ENCODE data around the gene SPG21.

SPG21 gene

DNA sequence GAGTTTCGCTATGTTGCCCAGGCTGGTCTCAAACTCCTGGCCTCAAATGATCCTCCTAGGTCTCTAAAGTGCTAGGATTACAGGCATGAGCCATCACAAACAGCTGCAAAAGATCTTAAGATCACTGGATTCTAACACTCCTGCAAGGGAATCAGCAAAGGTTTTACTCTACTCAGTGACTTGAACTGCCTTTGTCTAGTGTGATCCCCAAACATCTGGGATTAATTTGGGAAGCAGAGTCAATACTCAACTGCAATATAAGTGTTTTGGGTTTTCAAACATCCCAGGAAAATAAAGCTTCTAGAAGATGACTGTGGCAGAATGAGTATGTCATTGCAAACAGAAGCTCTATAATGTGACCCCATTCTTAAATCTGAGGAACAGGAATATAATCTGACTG lies 7.2 kb downstream of the SPG21 start:
- H3K4me3 ChIP-seq (ENCODE audit: low read depth, low read length), result no peak overlapping the region
- in situ Hi-C loops (cut with HindIII; ENCODE audit: low sequenced_read_pairs), result no loop called here
- TF ChIP-seq, protein P1, sequence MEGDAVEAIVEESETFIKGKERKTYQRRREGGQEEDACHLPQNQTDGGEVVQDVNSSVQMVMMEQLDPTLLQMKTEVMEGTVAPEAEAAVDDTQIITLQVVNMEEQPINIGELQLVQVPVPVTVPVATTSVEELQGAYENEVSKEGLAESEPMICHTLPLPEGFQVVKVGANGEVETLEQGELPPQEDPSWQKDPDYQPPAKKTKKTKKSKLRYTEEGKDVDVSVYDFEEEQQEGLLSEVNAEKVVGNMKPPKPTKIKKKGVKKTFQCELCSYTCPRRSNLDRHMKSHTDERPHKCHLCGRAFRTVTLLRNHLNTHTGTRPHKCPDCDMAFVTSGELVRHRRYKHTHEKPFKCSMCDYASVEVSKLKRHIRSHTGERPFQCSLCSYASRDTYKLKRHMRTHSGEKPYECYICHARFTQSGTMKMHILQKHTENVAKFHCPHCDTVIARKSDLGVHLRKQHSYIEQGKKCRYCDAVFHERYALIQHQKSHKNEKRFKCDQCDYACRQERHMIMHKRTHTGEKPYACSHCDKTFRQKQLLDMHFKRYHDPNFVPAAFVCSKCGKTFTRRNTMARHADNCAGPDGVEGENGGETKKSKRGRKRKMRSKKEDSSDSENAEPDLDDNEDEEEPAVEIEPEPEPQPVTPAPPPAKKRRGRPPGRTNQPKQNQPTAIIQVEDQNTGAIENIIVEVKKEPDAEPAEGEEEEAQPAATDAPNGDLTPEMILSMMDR (IDR thresholded peaks at IDR 0.05; ENCODE audit: low read depth, low read length), result no peak
- DNase-seq (ENCODE audit: low read depth, low spot score), result no peak

DNA sequence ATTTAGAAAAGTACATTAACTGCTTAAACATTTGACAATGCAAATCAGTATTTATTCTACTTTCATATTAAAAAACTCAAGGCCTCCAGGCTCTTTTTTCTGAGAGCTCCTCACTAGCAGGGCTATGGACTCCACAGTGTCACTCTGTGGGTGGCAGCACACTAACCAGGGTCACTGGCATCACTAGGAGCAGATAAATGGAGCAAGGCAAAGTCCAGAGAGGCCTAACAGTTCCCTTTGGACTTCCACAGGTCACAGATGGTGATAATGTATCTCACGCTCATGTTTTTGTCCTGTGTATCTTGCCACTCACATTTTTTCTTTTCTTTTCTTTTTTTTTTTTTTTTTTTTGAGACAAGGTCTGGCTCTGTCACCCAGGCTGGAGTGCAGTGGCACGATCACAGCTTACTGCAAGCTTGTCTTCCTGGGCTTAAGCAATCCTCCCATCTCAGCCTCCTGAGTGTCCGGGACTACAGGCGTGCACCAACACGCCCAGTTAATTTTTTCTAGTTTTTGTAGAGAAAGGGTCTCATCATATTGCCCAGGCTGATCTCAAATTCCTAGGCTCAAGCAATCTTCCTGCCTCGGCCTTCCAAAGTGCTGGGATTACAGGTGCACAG lies 7.8 kb downstream of the SPG21 start:
- DNase-seq (ENCODE audit: low read depth, low spot score), result no peak
- in situ Hi-C loops (cut with HindIII; ENCODE audit: low sequenced_read_pairs), result no loop called here
- TF ChIP-seq, protein P1 (IDR thresholded peaks at IDR 0.05; ENCODE audit: low read depth, low read length), result no peak
- no peak overlapping the region for H3K4me3 ChIP-seq (ENCODE audit: low read depth, low read length)

DNA sequence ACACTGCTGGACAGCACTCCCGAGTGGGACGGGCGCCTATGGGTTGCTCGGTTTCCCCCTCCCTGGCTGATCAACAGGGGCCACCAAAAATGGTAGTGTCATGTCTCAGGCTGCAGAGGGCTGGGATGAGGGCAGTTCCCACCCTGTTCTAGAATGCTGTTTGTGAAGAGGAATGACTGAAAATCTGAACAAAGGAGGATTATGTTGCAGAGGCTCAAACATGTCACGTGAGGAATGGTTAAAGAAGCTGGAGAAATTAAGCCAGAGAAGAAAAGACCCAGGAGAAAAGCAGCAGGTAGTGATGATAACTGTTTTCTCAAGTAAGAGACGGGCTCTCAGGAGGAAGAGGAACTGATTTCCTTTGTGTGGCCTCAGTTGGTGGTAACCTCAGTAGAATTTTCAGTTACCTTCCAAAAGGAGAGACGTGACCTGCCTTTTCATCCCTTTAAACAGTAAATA lies 10.4 kb downstream of the SPG21 start:
- H3K4me3 ChIP-seq (ENCODE audit: low read depth, low read length), result no peak overlapping the region
- TF ChIP-seq, protein P1 (IDR thresholded peaks at IDR 0.05; ENCODE audit: low read depth, low read length), result no peak
- DNase-seq (ENCODE audit: low read depth, low spot score), result no peak
- in situ Hi-C loops (cut with HindIII; ENCODE audit: low sequenced_read_pairs), result no loop called here

DNA sequence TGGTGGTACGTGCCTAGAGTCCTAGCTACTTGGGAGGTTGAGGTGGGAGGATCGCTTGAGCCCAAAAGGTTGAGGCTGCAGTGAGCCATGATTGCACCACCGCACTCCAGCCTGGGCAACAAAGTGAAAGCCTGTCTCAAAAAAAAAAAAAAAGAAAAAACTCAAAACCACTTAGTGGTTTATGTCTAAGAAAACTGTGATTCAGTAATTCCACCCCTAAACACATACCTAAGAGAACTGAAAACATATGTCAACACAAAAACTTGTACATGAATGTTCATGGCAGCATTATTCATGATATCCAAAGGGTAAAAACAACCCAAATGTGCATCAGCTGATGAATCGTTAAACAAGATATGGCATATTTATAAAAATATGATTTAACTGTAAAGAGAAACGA lies 14.3 kb downstream of the SPG21 start:
- TF ChIP-seq, protein P1 (IDR thresholded peaks at IDR 0.05; ENCODE audit: low read depth, low read length), result no peak
- DNase-seq (ENCODE audit: low read depth, low spot score), result no peak
- H3K4me3 ChIP-seq (ENCODE audit: low read depth, low read length), result no peak overlapping the region
- in situ Hi-C loops (cut with HindIII; ENCODE audit: low sequenced_read_pairs), result no loop called here

DNA sequence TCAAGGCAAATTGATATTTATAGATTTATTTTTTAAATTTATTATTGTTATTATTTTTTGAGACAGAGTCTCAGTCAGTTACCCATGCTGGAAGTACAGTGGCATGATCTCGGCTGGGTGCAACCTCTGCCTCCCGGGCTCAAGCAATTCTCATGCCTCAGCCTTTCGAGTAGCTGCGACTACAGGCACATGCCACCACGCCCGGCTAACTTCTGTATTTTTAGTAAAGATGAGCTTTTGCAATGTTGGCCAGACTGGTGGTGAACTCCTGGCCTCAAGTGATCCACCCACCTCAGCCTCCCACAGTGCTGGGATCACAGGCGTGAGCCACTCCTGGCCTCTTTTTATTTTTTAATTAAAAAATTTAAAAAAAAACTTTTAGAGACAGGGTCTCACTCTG lies 19.0 kb downstream of the SPG21 start:
- no peak for DNase-seq (ENCODE audit: low read depth, low spot score)
- in situ Hi-C loops (cut with HindIII; ENCODE audit: low sequenced_read_pairs), result no loop called here
- no peak overlapping the region for H3K4me3 ChIP-seq (ENCODE audit: low read depth, low read length)
- TF ChIP-seq, protein P1 (IDR thresholded peaks at IDR 0.05; ENCODE audit: low read depth, low read length), result no peak

DNA sequence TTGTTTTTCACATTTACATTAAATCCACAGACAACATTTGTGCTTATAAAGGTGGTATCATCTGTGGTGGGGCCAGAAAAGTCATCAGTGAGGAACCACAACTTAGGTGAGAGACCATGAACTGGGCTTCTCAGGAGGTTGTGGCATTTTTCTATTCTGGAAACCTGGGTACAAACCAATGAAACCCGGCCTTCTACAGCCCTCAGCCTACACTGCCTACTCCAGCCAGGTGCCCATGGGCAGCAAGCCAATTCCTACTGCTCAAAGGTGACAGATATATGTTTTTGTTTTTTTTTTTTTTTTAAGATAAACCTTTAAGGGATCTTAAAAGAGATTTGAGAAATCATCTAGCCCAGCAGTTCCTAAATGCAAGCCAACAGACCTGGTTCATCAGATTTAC lies 20.3 kb downstream of the SPG21 start:
- TF ChIP-seq, protein P1 (IDR thresholded peaks at IDR 0.05; ENCODE audit: low read depth, low read length), result no peak
- no peak for DNase-seq (ENCODE audit: low read depth, low spot score)
- no peak overlapping the region for H3K4me3 ChIP-seq (ENCODE audit: low read depth, low read length)
- in situ Hi-C loops (cut with HindIII; ENCODE audit: low sequenced_read_pairs), result no loop called here
